Stimulated activated effector memory CD8-positive, alpha-beta T cell treated with anti-CD3 and anti-CD28 coated beads, Interleukin-12 subunit alpha, Interleukin-12 subunit beta, amount 100 ng/mL, for 72 hours (primary cell): ENCODE data around the gene PCGF2.

Experiments
- ATAC-seq: fragments of 150-1000 bp; cut with Tn5 transposase; 2 replicates; pipeline ENCODE4 v1.10.0; 2021
- DNase-seq, 2 donors: peaks; one replicate each; pipeline ENCODE4 v3.0.0; 2021 to 2022; ENCODE audit warnings: low spot score in 2 of 2
- H3K27ac Mint-ChIP-seq: one replicate; pipeline ENCODE4 v1.8.0; 2022; ENCODE audit warnings: mild to moderate bottlenecking, mixed read lengths
- H3K36me3 Mint-ChIP-seq: one replicate; pipeline ENCODE4 v1.8.0; 2022; ENCODE audit warnings: mild to moderate bottlenecking, mixed read lengths
- H3K4me1 Mint-ChIP-seq: one replicate; pipeline ENCODE4 v1.8.0; 2022; ENCODE audit warnings: mixed read lengths
- H3K4me3 Mint-ChIP-seq: one replicate; pipeline ENCODE4 v1.8.0; 2022; ENCODE audit warnings: mild to moderate bottlenecking, mixed read lengths
- H3K9me3 Mint-ChIP-seq: one replicate; pipeline ENCODE4 v1.8.0; 2022; ENCODE audit warnings: mixed read lengths

PCGF2 gene

GRCh38 chr17:38746004-38746848, 1.9 kb downstream of the PCGF2 start:
- H3K27ac Mint-ChIP-seq: no peak overlapping the region
- ATAC-seq (no peak), DNase-seq (no peak)

DNA sequence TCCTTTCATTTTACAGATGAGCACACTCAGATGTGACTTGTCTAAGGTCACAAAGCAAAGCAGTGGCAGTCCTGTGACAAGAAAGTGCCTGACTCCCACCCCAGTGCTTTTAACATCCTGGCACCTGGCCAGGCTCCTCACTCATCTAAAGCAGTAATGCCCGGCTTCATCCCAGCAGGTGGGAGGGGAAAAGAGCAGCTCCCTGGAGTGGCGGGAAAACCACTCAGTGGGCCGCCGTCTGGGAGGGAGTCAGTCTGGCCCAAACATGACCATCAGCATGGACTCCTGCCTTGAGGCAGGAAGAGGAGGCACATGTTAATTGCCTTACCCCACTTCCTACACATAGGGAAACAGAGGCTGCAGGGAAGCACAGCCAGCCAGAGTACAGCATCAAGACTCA, 2.6 kb downstream of the PCGF2 start:
- peak overlapping the region; percentile 85 for H3K4me3 Mint-ChIP-seq
- no peaks in the 10 kb centered on the region for H3K9me3 Mint-ChIP-seq
- ATAC-seq (no peak), DNase-seq (no peak)
- H3K4me1 Mint-ChIP-seq: peaks cover 46% of the 10 kb centered on the region
- H3K36me3 Mint-ChIP-seq: no peaks in the 10 kb centered on the region
- H3K27ac Mint-ChIP-seq: no peak overlapping the region

More at GRCh38 chr17:38746004-38746848, 1.9 kb downstream of the PCGF2 start:
- no peaks in the 10 kb centered on the region for H3K9me3 Mint-ChIP-seq
- H3K4me1 Mint-ChIP-seq: peaks cover 53% of the 10 kb centered on the region
- H3K36me3 Mint-ChIP-seq: peaks cover 5% of the 10 kb centered on the region
- H3K4me3 Mint-ChIP-seq: peak overlapping the region; percentile 85

- no peak for ATAC-seq
- H3K9me3 Mint-ChIP-seq: no peaks in the 10 kb centered on the region
- DNase-seq: no peak
- H3K27ac Mint-ChIP-seq: peak overlapping the region; percentile 45
- H3K4me1 Mint-ChIP-seq: peaks cover 32% of the 10 kb centered on the region
- no peak overlapping the region for H3K4me3 Mint-ChIP-seq
- no peaks in the 10 kb centered on the region for H3K36me3 Mint-ChIP-seq
Measured at GRCh38 chr17:38743556-38744171, 4.5 kb downstream of the PCGF2 start.

DNA sequence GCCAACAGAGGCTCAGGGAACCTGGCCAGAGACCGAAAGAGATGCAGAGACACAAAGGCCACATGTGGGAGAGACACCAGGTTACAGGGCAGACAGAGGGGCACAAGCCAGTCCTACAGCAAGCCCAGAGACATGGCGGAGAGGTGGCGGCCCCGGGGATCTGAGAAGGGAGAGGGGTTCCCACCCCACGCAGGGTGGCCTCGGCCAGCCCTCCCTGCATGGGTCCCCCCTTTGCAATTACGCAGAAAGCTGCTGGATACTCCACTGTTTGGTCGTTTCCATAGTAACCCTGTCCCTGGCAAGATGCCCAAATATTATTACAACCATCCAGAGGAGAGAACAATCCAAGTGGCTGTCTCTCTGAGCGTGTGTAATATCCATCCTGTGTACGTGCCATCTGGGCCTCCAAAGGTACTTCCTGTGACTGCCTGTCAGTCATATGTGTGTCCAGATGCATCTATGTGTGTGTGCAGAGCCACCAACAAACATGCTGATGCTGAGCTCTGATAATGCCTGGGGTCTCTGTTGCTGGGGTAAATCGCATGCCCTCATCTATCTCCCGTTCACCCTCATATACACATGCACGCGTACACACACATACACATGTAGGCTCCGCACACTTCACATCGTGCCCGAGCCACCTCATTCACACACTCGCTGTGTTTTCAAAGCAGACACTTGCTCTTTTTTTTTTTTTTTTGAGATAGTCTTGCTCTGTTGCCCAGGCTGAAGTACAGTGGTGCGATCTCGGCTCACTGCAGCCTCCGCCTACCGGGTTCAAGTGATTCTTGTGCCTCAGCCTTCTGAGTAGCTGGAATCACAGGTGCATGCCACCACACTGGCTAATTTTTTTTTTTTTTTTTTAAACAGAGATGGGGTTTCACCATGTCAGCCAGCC, 5.5 kb downstream of the PCGF2 start:
- peaks cover 28% of the 10 kb centered on the region for H3K4me1 Mint-ChIP-seq
- no peak overlapping the region for H3K4me3 Mint-ChIP-seq
- DNase-seq (no peak), ATAC-seq (peak; percentile 67)
- H3K9me3 Mint-ChIP-seq: no peaks in the 10 kb centered on the region
- no peaks in the 10 kb centered on the region for H3K36me3 Mint-ChIP-seq
- H3K27ac Mint-ChIP-seq: peak overlapping the region; percentile 12

DNA sequence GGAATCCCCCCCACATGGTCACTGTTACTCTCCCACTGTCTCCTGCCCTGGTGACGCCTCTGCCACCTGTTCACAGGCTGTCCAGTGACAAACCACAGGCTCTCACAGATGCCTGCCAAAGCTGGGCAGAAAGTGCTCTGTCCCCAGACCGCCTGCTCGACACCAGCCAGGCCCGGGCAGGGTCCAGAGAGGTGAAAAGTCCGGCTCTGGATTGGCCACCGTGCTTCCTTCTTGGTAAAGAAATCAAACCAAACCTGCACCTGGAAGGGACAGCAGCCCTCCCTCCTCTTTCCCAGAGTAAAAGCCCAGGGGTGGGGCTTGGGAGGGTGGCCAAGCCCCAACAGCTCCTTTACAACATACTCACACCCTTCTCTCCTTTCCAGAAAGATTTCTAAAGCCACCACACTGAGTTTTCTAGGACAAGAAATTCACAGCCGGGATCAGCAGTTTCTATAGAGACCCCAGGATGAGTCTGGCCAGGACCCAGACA, 6.2 kb downstream of the PCGF2 start:
- H3K4me1 Mint-ChIP-seq: peaks cover 24% of the 10 kb centered on the region
- H3K9me3 Mint-ChIP-seq: no peaks in the 10 kb centered on the region
- H3K4me3 Mint-ChIP-seq: no peak overlapping the region
- DNase-seq (no peak), ATAC-seq (no peak)
- peak overlapping the region; percentile 12 for H3K27ac Mint-ChIP-seq
- H3K36me3 Mint-ChIP-seq: no peaks in the 10 kb centered on the region

- DNase-seq: no peak
Measured at GRCh38 chr17:38741461-38741860, 6.7 kb downstream of the PCGF2 start.

DNA sequence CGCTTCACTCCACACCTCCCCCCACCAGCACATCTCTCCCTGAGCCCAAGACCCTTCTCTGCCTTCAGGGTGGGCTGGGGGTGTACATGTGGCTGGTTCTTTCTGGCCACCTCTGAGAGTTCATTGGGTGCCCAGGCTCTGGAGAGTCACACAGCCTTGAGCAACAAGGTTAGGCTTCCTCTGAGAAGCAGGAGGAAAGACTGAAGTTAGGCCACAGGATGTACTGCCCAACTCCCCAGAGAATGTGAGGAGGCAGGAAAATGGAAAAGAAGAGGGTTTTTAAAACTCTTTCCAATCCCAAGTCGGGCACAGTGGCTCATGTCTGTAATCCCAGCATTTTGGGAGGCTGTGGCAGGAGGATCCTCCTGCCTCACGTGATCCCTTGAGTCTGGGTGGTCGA, 7.3 kb downstream of the PCGF2 start:
- Mint-ChIP-seq H3K27ac (no peak overlapping the region), H3K36me3 (peaks cover under 1% of the 10 kb centered on the region), H3K4me3 (no peak overlapping the region), H3K9me3 (no peaks in the 10 kb centered on the region), H3K4me1 (peaks cover 13% of the 10 kb centered on the region)
- ATAC-seq (no peak), DNase-seq (no peak)

More at GRCh38 chr17:38741461-38741860, 6.7 kb downstream of the PCGF2 start:
- Mint-ChIP-seq H3K27ac (no peak overlapping the region), H3K4me3 (no peak overlapping the region), H3K9me3 (no peaks in the 10 kb centered on the region), H3K36me3 (no peaks in the 10 kb centered on the region), H3K4me1 (peaks cover 19% of the 10 kb centered on the region)
- no peak for ATAC-seq

- no peaks in the 10 kb centered on the region for H3K9me3 Mint-ChIP-seq
- no peak for DNase-seq
- ATAC-seq: no peak
- H3K27ac Mint-ChIP-seq: no peak overlapping the region
- peaks cover 19% of the 10 kb centered on the region for H3K4me1 Mint-ChIP-seq
- H3K4me3 Mint-ChIP-seq: no peak overlapping the region
- peaks cover 8% of the 10 kb centered on the region for H3K36me3 Mint-ChIP-seq
Measured at GRCh38 chr17:38740044-38740443, 8.1 kb downstream of the PCGF2 start.

DNA sequence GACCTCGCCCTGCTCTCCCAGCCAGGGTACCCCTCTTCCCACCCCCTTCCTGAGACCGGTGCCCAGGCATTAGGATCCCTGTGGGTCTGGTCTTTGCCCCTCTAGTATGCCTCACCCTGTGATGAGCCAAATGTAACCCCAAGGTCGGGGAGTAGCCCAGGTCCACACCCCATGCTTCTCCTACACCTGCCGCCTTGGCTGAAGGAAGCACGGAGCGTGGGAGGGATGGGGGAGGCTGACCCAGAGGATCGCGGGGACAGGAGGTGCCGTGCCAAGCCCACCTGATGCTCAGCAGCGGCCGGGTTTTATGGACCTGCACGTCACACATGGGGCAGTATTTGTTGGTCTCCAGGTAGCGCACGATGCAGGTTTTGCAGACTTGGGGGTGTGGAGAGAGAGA, 8.8 kb downstream of the PCGF2 start:
- ATAC-seq (no peak), DNase-seq (no peak)
- Mint-ChIP-seq H3K4me1 (peaks cover 27% of the 10 kb centered on the region), H3K27ac (no peak overlapping the region), H3K36me3 (peaks cover 15% of the 10 kb centered on the region), H3K4me3 (no peak overlapping the region), H3K9me3 (no peaks in the 10 kb centered on the region)

DNA sequence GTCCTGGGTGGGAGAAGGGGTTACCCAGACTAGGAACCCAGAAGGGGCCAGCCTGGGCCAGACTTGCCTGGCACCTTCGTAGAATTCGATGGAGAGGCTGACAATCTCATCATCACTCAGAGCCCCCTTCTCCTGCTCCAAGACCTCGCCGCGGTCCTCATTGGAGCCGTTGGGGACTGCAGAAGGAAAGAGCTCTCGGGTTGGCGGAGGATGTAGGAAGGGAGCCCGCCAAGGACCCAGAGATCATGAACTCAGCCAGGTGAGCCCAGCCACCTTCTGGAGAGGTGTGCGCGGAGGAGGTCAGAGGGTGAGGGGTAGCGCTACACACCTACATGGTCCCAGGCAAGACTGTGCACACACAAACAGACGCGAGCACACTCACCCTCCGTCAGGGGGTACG, 9.4 kb downstream of the PCGF2 start:
- Mint-ChIP-seq H3K36me3 (peaks cover 21% of the 10 kb centered on the region), H3K9me3 (no peaks in the 10 kb centered on the region), H3K27ac (no peak overlapping the region), H3K4me3 (no peak overlapping the region), H3K4me1 (peaks cover 32% of the 10 kb centered on the region)
- DNase-seq: no peak
- ATAC-seq: no peak

GRCh38 chr17:38738007-38738662, 10.0 kb downstream of the PCGF2 start:
- no peak overlapping the region for H3K27ac Mint-ChIP-seq
- peaks cover 27% of the 10 kb centered on the region for H3K36me3 Mint-ChIP-seq
- peaks cover 33% of the 10 kb centered on the region for H3K4me1 Mint-ChIP-seq
- no peaks in the 10 kb centered on the region for H3K9me3 Mint-ChIP-seq
- ATAC-seq (no peak), DNase-seq (no peak)
- H3K4me3 Mint-ChIP-seq: no peak overlapping the region

DNA sequence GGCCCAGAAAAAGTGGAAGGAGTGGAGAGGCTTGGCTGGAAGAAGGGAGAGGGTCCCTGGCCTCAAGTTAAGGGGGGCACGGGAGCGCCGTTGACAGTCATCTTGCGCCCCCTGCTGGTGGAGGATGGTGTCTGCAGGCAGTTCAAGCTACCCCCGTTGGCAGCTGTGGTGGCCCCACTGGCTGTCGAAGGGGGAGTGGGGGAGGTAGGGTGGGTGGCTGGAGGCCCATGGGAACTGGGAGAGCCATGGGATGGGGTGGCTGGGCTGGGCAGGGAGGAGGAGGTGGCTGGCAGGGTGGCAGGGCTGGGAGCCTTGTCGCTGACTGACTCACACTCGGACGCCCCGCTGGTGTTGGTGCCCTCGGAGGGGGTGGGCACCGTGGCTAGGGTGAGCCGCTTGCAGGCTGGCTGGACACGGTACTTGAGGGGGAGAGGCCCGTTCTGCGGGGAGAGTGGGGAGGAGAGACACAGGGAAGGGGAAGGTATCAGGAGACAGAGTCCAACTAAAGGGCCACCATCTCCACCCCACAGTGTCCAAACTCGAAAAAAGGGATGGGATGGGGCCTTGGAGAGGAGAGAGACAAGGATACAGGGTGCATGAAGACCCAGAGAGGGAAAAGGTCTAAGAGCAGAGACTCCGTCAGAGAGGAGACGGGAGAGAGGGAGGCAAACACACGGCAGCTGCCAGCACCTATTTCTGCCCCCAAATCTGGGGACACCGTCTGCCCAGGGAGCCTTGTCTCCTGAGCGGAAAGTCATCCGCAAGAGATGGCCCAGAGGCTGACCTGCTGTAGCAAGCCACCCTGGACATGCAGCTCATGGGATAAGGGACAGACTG, 12.8 kb downstream of the PCGF2 start:
- peaks cover 53% of the 10 kb centered on the region for H3K4me1 Mint-ChIP-seq
- ATAC-seq (peak; percentile 1), DNase-seq (peak; percentile 69 to 88)
- H3K4me3 Mint-ChIP-seq: no peak overlapping the region
- H3K27ac Mint-ChIP-seq: peak overlapping the region; percentile 97
- peaks cover 52% of the 10 kb centered on the region for H3K36me3 Mint-ChIP-seq
- no peaks in the 10 kb centered on the region for H3K9me3 Mint-ChIP-seq

- Mint-ChIP-seq H3K4me3 (peak overlapping the region; percentile 97), H3K27ac (peak overlapping the region; percentile 97), H3K9me3 (no peaks in the 10 kb centered on the region), H3K4me1 (peaks cover 59% of the 10 kb centered on the region), H3K36me3 (peaks cover 61% of the 10 kb centered on the region)
- ATAC-seq: no peak
- no peak for DNase-seq
Measured at GRCh38 chr17:38733982-38734973, 13.9 kb downstream of the PCGF2 start.
